Fibroblast of villous mesenchyme (primary cell): ENCODE results near the gene OXSM. TPM values are rescaled to one million over a fixed set of nuclear protein-coding genes. Genes with fewer than 3 reads are reported as not detected.

Experiments used
- DNase-seq: peaks from one replicate; pipeline ENCODE4 v3.0.0-alpha.2; 2010; ENCODE audit warnings: low read depth
- H3K4me3 ChIP-seq: 2 replicates; pipeline ENCODE4 v1.5.1; 2011; ENCODE audit warnings: low read depth, mild to moderate bottlenecking, low read length
- CTCF ChIP-seq: IDR thresholded peaks from 2 replicates; pipeline ENCODE4 v1.5.1; 2012; ENCODE audit warnings: low read depth, mild to moderate bottlenecking, low read length; ENCODE audit not compliant: insufficient read depth
- total RNA-seq: library from RNA; depleted of rRNA; stranded (reverse); fragments of >200 nt; gene quantifications from 2 replicates; pipeline ENCODE4 v1.2.3, GENCODE V29; 2012

Gene OXSM
- total RNA-seq, 1 donor: 8.2 TPM

GRCh38 chr3:25820366-25820765 lies 30.5 kb downstream of the OXSM start:
- DNase-seq: peak; percentile 85
- no peak for TF ChIP-seq CTCF
- no peak overlapping the region for H3K4me3 ChIP-seq

DNA sequence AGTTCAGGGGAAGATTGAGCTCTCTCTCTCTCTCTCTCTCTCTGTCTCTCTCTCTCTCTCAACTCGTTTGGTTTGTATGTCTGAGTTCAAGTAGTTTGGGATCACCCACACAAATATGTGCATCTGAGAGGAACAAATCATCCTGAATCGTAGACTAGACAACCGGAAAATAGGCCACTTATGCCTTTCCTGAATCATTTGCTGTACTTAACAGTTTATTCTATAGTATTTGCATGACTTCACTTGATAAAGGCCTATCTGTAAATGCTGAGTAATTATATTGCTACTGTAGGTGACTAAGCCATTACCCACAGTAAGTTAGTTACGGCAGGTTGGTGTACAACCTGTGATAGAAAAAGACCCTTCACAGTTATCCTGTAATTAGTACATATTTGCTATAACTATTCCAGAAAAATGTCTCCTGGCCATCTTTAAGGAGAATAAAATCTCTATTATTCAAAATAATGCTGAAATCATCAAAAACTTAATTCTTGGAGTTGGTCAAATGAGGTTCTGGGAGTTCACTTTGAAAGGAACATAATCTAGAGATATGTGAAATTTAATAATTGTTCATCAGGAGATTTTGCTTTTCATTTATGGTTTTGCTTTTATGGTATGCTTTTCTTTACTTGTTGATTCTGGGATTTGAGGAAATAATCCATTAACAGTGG lies 31.1 kb downstream of the OXSM start:
- no peak for DNase-seq
- no peak for TF ChIP-seq CTCF
- no peak overlapping the region for H3K4me3 ChIP-seq

DNA sequence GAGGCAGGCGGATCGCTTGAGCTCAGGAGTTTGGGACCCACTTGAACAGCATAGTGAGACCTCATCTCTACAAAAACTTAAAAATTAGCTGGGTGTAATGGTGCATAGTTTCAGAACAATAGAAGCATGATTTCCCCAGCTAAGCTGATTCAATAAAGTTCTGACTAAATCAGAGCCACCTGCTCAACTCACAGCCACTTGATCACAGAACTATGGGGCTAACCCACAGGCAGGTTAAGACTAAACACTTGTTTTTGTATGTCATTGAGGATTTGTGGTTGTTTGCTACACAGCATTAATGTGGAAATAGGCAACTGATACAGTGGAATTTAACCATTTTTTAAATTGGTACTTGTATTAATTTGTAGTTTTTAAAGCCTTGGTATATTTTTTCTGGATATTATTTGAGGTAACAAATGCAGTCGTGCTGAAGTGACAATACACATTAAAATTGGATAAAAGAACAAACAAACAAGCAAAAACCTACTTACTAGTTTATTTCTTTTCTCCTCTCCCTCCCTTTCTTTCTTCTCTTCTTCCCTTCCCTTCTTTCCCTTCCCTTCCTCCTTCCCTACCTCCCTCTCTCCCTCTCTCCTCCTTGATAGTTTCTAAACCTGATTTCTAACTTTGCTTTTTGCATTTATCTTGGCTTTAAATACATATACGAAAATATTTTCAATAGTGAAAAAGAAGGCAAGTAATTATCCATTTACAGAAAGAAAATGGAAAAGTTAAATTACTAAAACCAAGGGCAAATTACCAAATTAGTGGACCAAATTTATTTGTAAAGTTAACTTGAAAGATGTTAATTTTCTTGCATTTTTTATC lies 32.1 kb downstream of the OXSM start:
- no peak for TF ChIP-seq CTCF
- no peak for DNase-seq
- no peak overlapping the region for H3K4me3 ChIP-seq

DNA sequence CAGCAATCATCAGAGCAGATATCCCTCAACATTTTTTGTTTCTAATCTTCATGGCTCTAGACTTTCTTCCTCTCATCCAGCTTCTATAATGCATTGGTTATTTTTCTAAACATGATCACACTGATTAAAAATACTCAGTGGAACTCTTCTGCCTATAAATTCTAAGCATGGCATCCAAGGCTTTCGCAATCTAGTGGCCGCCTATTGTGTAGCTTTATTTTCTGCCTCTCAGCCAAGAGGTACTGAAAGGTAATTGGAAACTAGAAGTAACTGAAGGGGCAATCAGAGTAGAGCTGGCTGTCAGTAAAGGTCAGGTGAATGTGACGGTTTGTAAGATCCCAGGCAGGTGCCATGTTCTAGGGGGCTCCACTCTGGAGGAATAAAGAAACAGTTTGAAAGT lies 33.4 kb downstream of the OXSM start:
- TF ChIP-seq CTCF: no peak
- DNase-seq: no peak
- no peak overlapping the region for H3K4me3 ChIP-seq

DNA sequence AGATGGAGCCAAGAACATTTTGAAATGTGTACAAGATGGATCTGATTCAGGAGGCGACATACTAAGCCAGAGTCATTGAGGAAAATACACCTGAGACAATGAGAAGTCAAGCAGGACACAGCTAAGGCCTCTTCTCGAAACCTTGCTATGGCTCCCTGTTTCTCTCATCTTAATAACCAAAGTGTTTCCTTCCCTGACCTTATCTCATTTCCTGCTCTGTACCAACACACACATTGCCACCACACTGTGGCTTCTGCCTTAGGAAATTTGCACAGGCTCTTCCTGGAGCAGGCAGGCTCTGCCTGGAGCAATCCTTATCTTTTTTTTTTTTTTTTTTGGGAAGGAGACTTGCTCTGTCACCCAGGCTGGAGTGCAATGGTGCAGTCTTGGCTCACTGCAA lies 36.6 kb downstream of the OXSM start:
- TF ChIP-seq CTCF: no peak
- no peak for DNase-seq
- no peak overlapping the region for H3K4me3 ChIP-seq

DNA sequence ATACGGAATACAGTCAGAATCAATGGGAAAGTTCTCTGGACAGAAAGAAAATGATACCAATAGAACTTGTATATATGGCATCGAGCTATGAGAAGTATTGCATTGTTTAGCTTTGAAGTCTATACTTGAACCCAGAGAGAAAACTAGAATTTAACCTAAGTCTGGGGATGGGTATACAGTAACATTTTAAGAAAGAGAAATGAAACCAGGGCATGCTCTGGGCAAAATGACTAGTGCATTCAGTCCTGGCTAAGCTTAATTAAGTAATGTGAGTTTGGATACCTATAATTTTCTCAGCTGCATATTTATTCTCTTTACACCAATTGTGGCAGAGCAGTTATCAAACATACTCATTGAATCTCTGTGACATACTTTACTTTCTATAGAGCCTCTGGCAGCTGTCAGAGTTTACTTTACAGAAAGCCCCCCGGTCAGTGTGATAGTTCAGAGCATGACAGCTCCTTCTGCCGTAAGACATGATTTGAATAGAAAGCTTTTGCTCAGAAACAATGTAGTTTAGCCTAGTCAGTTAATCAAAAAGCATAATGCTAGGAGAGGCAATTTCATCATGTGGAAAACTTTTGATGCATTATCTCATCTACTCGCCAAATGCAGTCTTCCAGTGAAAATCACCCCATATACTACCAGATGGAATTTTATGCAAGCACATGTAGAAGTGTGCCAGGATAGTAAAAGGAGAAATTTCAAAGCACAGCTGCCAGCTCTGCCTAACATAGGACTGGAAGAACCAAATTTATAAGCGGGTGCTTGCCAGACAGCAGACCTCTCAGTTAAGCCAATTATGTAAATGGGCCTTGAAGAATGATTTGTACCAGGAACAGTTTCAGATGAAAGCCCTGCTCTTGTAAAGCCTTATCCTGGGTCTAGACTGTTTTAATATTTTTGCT lies 40.7 kb downstream of the OXSM start:
- no peak for TF ChIP-seq CTCF
- no peak for DNase-seq
- H3K4me3 ChIP-seq: no peak overlapping the region
